Immature natural killer cell (primary cell): ENCODE results near the gene MVD. TPM values are rescaled to one million over a fixed set of nuclear protein-coding genes. Genes with fewer than 3 reads are reported as not detected.

Experiments used
- DNase-seq, 3 donors: peaks; one replicate each; pipeline ENCODE4 v3.0.0; 2022; ENCODE audit warnings: mixed read lengths in 1 of 3
- H3K27ac Mint-ChIP-seq, 6 donors: one replicate each; pipeline ENCODE4 v1.8.0; 2020; ENCODE audit warnings: mixed read lengths in 6 of 6, mild to moderate bottlenecking in 5 of 6, inconsistent platforms in 4 of 6, moderate library complexity in 3 of 6
- H3K27me3 Mint-ChIP-seq, 3 donors: one replicate each; pipeline ENCODE4 v1.8.0; 2020 to 2021; ENCODE audit warnings: low read depth in 3 of 3, mild to moderate bottlenecking in 3 of 3, mixed read lengths in 3 of 3, moderate library complexity in 3 of 3, inconsistent platforms in 1 of 3
- H3K36me3 Mint-ChIP-seq, 3 donors: one replicate each; pipeline ENCODE4 v1.8.0; 2020; ENCODE audit warnings: mixed read lengths in 3 of 3, inconsistent platforms in 2 of 3, mild to moderate bottlenecking in 2 of 3
- H3K4me1 Mint-ChIP-seq, 2 donors: one replicate each; pipeline ENCODE4 v1.8.0; 2020; ENCODE audit warnings: inconsistent platforms in 2 of 2, mild to moderate bottlenecking in 2 of 2, mixed read lengths in 2 of 2, moderate library complexity in 1 of 2
- H3K4me3 Mint-ChIP-seq, 5 donors: one replicate each; pipeline ENCODE4 v1.8.0; 2020; ENCODE audit warnings: mild to moderate bottlenecking in 5 of 5, mixed read lengths in 5 of 5, inconsistent platforms in 3 of 5, moderate library complexity in 3 of 5
- H3K9me3 Mint-ChIP-seq, 6 donors: one replicate each; pipeline ENCODE4 v1.8.0; 2020; ENCODE audit warnings: mild to moderate bottlenecking in 6 of 6, mixed read lengths in 6 of 6, inconsistent platforms in 4 of 6, moderate library complexity in 3 of 6
- polyA plus RNA-seq, 3 donors: library from polyadenylated mRNA; unstranded; fragments of 300-500 nt; fragmentation: Illumina TruSeq; gene quantifications; one replicate each; pipeline ENCODE4 v1.2.3, GENCODE V29; 2021

Gene MVD
- polyA plus RNA-seq, 3 donors from 2014 or later: 79.4 to 96.6 (median 87.6) TPM

DNA sequence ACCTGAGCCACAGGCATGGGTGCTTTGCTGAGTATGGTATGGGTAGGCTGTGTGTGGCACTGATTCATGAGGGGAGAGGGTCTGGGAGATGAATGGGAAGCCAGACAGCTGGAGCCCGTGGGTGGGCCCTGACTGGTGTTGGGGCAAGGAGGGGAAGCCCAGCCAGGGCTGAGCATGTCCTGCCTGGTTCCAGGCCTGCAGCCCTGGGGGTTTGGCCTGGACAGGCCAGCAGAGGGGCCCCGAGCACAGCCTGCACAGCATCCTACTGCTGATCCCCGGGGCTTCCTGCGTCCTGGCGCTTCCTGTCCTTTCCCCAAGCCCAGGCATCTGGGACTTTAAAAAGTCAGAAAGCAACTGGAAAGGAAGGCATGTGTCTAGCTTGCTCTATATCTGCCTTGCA is 4.6 kb upstream of the MVD start:
- DNase-seq: no peak
- H3K9me3 Mint-ChIP-seq: no peaks in the 10 kb centered on the region
- H3K4me3 Mint-ChIP-seq: no peak overlapping the region
- H3K27ac Mint-ChIP-seq: peak overlapping the region in 3 of 6 donors; percentile 17 to 84 (median 81)
- H3K4me1 Mint-ChIP-seq: peaks cover 0 to 15% of the 10 kb centered on the region in 2 donors
- peaks cover 0 to 3% (median 0%) of the 10 kb centered on the region in 3 donors for H3K36me3 Mint-ChIP-seq
- peaks cover 3 to 9% (median 5%) of the 10 kb centered on the region in 3 donors for H3K27me3 Mint-ChIP-seq

GRCh38 chr16:88665570-88665969 is 2.7 kb upstream of the MVD start:
- Mint-ChIP-seq H3K27me3 (peaks cover 3 to 13% (median 8%) of the 10 kb centered on the region in 3 donors), H3K36me3 (peaks cover 0 to 3% (median 0%) of the 10 kb centered on the region in 3 donors), H3K4me1 (peaks cover 15 to 27% of the 10 kb centered on the region in 2 donors), H3K4me3 (peak overlapping the region in 1 of 5 donors; percentile 12), H3K9me3 (no peaks in the 10 kb centered on the region), H3K27ac (no peak overlapping the region)
- no peak for DNase-seq

- no peak for DNase-seq
- H3K9me3 Mint-ChIP-seq: no peaks in the 10 kb centered on the region
- H3K4me3 Mint-ChIP-seq: peak overlapping the region; percentile 50 to 76 (median 54)
- peaks cover 0 to 3% (median 0%) of the 10 kb centered on the region in 3 donors for H3K36me3 Mint-ChIP-seq
- peaks cover 3 to 13% (median 8%) of the 10 kb centered on the region in 3 donors for H3K27me3 Mint-ChIP-seq
- peaks cover 15 to 27% of the 10 kb centered on the region in 2 donors for H3K4me1 Mint-ChIP-seq
- H3K27ac Mint-ChIP-seq: peak overlapping the region in 4 of 6 donors; percentile 40 to 78 (median 50)
These were observed 2.3 kb upstream of the MVD start for GRCh38 chr16:88665148-88665547.

DNA sequence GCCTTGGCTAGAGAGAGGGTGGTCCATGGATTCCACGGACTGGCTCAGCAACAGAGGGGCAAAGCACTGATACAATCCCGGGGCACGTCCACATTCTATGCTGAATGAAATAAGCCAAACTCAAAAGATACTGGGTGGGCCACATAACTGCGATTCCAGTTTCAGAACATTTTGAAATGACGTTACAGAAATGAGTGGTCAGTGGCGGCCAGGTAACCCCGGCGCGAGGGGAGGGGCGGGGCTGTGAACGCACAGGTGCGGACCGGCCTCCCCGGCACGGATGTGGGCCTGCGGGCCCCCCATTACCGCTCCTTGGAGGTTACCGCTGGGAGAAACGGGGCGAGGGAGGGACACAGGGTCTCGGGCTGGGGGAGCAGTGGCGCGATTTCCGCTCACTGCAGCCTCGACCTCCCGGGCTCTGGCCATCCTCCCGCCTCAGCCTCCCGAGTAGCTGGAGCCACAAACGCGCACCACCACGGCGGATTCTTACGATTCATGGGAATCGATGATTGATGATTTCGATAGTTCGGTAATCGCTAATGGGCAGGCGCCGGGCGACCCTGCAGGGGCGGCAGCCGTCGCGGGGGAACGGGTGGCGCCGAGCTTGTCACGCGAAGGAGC is 559 bp downstream of the MVD start:
- Mint-ChIP-seq H3K9me3 (no peaks in the 10 kb centered on the region), H3K4me3 (peak overlapping the region; percentile 82 to 94 (median 89)), H3K4me1 (peaks cover 15 to 27% of the 10 kb centered on the region in 2 donors), H3K27ac (peak overlapping the region; percentile 75 to 97 (median 92)), H3K27me3 (peaks cover 3 to 18% (median 9%) of the 10 kb centered on the region in 3 donors), H3K36me3 (peaks cover 0 to 2% (median 0%) of the 10 kb centered on the region in 3 donors)
- DNase-seq: no peak

DNA sequence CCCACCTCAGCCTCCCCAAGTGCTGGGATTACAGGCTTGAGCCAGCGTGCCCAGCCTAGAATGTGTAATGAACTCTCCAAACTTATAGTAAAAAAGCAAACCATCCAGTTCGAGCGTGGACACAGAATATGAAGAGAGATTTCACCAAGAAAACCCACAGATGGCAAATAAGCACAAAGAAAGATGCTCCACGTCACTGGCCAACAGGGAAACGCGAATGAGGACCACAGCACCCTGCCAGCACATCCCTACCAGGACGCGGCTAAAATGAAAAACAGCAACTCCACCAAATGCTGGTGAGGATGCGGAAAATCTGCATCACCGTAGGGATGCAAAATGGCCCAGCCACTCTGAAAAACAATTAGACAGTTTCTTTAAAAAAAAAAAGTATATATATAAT is 1.4 kb downstream of the MVD start:
- Mint-ChIP-seq H3K9me3 (no peaks in the 10 kb centered on the region), H3K27me3 (peaks cover 3 to 18% (median 9%) of the 10 kb centered on the region in 3 donors), H3K27ac (peak overlapping the region; percentile 12 to 96 (median 82)), H3K4me3 (peak overlapping the region; percentile 57 to 93 (median 85)), H3K4me1 (peaks cover 15 to 26% of the 10 kb centered on the region in 2 donors), H3K36me3 (no peaks in the 10 kb centered on the region)
- no peak for DNase-seq

DNA sequence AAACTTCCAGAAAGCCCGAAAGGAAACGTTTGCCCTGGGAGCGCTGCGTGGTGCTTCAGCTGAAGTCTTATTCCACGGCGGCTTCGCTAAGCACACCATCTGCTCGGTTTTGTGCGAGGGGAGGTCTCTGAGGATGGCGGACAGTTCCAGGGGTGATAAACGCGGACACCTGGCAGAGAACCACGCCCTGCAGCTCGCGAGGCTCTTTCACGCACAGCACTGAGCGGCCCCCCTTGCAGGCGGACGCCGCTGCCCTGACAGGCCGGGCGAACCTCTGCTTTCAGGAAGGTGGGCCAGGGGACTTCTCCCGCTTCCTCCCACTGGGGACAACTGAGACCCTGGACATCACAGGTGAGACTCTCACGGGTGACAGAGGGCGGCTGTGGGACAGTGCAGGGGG is 3.7 kb downstream of the MVD start:
- Mint-ChIP-seq H3K27ac (peak overlapping the region in 1 of 6 donors; percentile 32), H3K4me1 (peaks cover 26 to 34% of the 10 kb centered on the region in 2 donors), H3K27me3 (peaks cover 14 to 32% (median 15%) of the 10 kb centered on the region in 3 donors), H3K4me3 (no peak overlapping the region), H3K9me3 (no peaks in the 10 kb centered on the region), H3K36me3 (peaks cover 0 to 4% (median under 1%) of the 10 kb centered on the region in 3 donors)
- no peak for DNase-seq

DNA sequence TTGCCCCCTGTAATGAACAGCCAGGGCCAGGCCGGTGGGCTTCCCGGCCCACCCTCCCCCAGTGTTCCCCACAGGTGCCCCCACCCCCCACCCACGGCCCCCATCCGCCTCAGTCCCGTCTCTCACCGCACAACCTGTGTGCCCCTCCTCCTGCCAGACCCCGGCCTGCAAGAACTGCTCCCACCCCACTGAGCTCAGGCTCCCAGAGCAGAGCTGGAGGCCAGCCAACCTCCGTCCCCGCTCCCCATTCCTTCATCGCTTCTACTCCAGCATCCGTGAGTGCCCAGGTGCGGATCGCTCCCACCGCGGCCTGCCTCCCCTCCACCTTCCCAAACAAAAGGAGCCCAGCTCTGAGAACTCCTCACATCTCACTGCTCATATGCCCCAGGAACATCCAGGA is 4.2 kb downstream of the MVD start:
- H3K36me3 Mint-ChIP-seq: peaks cover 0 to 8% (median 5%) of the 10 kb centered on the region in 3 donors
- H3K4me1 Mint-ChIP-seq: peaks cover 30 to 36% of the 10 kb centered on the region in 2 donors
- no peaks in the 10 kb centered on the region for H3K9me3 Mint-ChIP-seq
- no peak overlapping the region for H3K4me3 Mint-ChIP-seq
- peaks cover 19 to 36% (median 19%) of the 10 kb centered on the region in 3 donors for H3K27me3 Mint-ChIP-seq
- H3K27ac Mint-ChIP-seq: peak overlapping the region in 1 of 6 donors; percentile 32
- DNase-seq: no peak

- H3K27me3 Mint-ChIP-seq: peaks cover 20 to 35% (median 21%) of the 10 kb centered on the region in 3 donors
- peaks cover 0 to 9% (median 6%) of the 10 kb centered on the region in 3 donors for H3K36me3 Mint-ChIP-seq
- no peaks in the 10 kb centered on the region for H3K9me3 Mint-ChIP-seq
- no peak overlapping the region for H3K27ac Mint-ChIP-seq
- no peak overlapping the region for H3K4me3 Mint-ChIP-seq
- peaks cover 39 to 40% of the 10 kb centered on the region in 2 donors for H3K4me1 Mint-ChIP-seq
- DNase-seq: no peak
These were observed 5.5 kb downstream of the MVD start for GRCh38 chr16:88657371-88657770.

DNA sequence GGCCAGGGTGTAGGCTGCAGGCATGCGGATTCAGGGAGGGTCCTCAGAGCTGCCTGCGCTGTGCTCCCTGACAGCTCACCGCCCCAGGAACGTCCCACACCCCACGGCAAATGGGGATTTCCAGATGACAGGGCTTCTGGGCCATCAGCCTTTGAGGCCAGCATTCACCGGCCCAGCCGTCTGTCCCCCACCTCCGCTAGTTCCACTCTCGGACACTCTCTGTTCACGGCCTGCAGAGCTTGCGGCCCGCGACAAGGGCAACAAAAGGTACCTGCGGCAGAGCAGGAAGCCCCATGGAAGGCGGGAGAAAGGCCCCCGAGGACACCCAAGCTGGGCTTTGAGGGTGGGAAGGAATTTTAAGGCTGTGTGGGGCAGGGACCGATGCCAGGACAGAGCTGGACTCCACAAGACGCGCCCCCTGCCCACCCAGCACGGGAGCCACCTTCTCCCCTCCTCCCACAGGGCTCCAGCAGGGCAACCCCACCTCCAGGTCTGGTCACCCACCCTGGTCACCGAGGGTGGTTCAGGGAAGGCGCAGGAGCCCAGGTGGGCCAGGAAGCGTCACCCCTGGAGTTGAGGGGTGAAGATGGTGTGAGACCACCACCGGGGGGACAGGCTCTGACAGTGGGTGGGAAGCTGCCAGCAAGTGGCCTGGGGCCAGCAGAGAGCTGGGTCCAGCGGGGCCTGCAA is 6.5 kb downstream of the MVD start:
- Mint-ChIP-seq H3K9me3 (no peaks in the 10 kb centered on the region), H3K27ac (peak overlapping the region in 1 of 6 donors; percentile 48), H3K27me3 (peaks cover 20 to 35% (median 21%) of the 10 kb centered on the region in 3 donors), H3K4me1 (peaks cover 33 to 41% of the 10 kb centered on the region in 2 donors), H3K36me3 (peaks cover 0 to 9% (median 6%) of the 10 kb centered on the region in 3 donors), H3K4me3 (no peak overlapping the region)
- no peak for DNase-seq

DNA sequence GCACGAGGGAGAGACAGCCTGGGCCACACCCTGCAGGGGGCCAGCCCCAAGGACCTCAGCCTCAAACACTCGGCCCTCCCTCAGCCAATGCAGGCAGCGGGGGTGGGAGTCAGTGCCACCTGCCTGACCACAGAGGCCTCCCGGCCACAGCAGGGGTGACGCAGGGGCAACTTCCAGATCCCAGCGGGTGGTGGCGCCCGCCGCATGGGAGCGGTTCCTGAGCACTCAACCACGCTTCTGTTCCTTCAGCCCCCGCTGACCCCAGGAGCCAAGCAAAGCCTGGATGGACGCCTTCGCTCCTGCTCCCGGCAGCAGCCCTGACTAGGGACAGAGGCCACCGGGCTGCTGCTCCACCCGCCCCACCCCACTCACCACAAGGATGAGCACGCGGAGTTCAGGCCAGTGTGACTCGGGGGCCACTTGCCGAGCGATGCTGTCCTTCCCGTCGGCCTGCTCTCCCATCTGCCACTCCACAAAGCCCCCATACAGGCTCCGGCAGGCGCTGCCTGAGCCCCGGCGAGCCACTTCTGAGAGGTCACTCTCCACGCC is 7.1 kb downstream of the MVD start:
- H3K4me3 Mint-ChIP-seq: no peak overlapping the region
- peak overlapping the region in 1 of 6 donors; percentile 48 for H3K27ac Mint-ChIP-seq
- H3K36me3 Mint-ChIP-seq: peaks cover 0 to 9% (median 6%) of the 10 kb centered on the region in 3 donors
- peaks cover 25 to 40% (median 26%) of the 10 kb centered on the region in 3 donors for H3K27me3 Mint-ChIP-seq
- no peak for DNase-seq
- H3K9me3 Mint-ChIP-seq: no peaks in the 10 kb centered on the region
- H3K4me1 Mint-ChIP-seq: peaks cover 32 to 40% of the 10 kb centered on the region in 2 donors

DNA sequence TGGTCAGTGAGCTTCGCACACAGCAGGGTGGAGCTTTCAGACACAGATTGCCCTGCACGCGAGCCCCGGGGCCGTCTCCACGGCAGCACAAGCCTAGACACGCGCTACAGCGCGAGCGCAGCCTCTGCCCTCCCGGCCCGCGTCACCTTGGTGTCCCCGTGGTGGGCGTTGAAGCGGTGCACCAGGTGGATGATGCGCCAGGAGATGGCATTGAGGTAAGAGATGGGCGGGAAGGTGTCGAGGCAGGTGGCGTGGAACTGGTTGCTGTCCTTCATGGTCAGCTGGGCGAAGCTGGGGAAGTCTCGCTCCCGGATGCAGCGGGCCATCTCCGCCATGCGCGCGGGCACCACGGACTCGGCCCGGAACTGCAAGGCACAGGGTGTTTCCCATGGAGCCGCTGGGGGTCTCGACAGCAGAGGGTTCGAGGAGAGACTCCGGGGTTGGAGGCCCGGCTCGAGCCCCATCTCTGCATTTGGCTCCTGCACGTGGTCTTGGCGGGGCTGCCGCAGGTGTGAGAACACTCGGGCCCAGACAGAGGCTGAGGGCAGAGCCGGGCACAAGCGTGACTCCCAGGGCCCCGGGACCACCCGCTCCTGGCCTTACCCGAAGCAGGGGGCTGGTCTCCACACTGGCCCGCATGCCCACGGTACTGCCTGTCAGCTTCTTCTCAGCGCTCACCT is 7.7 kb downstream of the MVD start:
- Mint-ChIP-seq H3K27ac (peak overlapping the region; percentile 84 to 99 (median 98)), H3K4me1 (peaks cover 32 to 42% of the 10 kb centered on the region in 2 donors), H3K4me3 (peak overlapping the region in 4 of 5 donors; percentile 79 to 86 (median 84)), H3K27me3 (peaks cover 28 to 45% (median 29%) of the 10 kb centered on the region in 3 donors), H3K36me3 (peaks cover 0 to 9% (median 6%) of the 10 kb centered on the region in 3 donors), H3K9me3 (no peaks in the 10 kb centered on the region)
- no peak for DNase-seq

DNA sequence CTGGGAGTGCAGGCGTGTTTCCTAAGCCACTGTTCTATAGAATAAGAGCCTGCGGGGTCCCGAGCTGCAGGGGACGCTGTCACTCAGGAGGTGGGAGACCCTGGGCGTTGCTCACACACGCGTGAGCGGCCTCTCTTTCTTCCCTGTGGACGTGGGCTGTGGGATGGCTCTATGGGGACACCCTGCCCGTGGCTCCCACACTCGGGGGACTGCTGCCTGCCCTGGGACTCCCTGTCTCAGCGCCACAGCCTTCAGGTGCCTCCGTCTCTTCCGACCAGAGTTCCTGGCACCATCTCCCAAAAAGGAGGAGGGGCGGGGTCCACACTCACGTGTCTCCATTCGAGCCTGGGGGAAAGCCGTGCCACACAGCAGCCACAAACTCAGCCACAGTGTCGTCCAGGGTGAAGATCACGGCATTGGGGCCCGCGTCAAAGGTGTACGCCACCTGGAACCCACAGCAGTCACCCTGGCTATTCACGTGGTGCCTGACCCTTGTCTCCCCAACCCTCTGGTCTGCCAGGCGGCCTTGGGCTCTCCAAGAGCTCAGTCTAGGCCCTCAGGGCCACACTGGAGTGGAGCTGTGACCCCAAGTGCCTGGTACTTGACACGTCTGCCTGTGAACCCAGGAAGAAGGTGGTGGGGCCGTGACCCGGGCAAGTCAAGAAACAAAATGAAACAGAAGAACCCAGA is 8.4 kb downstream of the MVD start:
- peaks cover 32 to 50% (median 35%) of the 10 kb centered on the region in 3 donors for H3K27me3 Mint-ChIP-seq
- no peak for DNase-seq
- H3K4me3 Mint-ChIP-seq: peak overlapping the region; percentile 79 to 86 (median 83)
- H3K4me1 Mint-ChIP-seq: peaks cover 32 to 45% of the 10 kb centered on the region in 2 donors
- peak overlapping the region; percentile 84 to 99 (median 98) for H3K27ac Mint-ChIP-seq
- peaks cover 0 to 9% (median 6%) of the 10 kb centered on the region in 3 donors for H3K36me3 Mint-ChIP-seq
- no peaks in the 10 kb centered on the region for H3K9me3 Mint-ChIP-seq
